Right atrium auricular region (tissue), 2 donors: ENCODE measurements around the gene THOC6. TPM values are rescaled to one million over a fixed set of nuclear protein-coding genes. Genes with fewer than 3 reads are reported as not detected.

Experiments used
- DNase-seq: peaks from one replicate; pipeline ENCODE4 v3.0.0-alpha.2; 2019; ENCODE audit warnings: low spot score
- H3K27ac ChIP-seq, 2 donors: fragments of 200-600 bp; sonication (generic); 1 replicate in 1 of 2; 2 replicates in 1 of 2; pipeline ENCODE4 v1.5.1; 2016 to 2019
- H3K27me3 ChIP-seq, 2 donors: fragments of 200-600 bp; sonication (generic); one replicate each; pipeline versions ENCODE4 v1.5.1 to v1.6.0; 2017 to 2019
- H3K36me3 ChIP-seq: fragments of 200-600 bp; sonication (generic); one replicate; pipeline ENCODE4 v1.5.1; 2016
- H3K4me1 ChIP-seq, 2 donors: fragments of 200-600 bp; sonication (generic); one replicate each; pipeline versions ENCODE4 v1.5.1 to v1.6.0; 2017 to 2019
- H3K4me3 ChIP-seq, 2 donors: fragments of 200-600 bp; sonication (generic); 1 replicate in 1 of 2; 2 replicates in 1 of 2; pipeline ENCODE4 v1.5.1; 2017 to 2019; ENCODE audit warnings: mild to moderate bottlenecking in 1 of 2, moderate library complexity in 1 of 2
- H3K9me3 ChIP-seq, 2 donors: fragments of 200-600 bp; sonication (generic); one replicate each; pipeline ENCODE4 v1.5.1; 2019
- total RNA-seq, 2 donors: library from RNA; depleted of rRNA; stranded (reverse); fragments of >200 nt; gene quantifications; one replicate each; pipeline ENCODE4 v1.1.0, GENCODE V29; 2016
- TF ChIP-seq, protein P1 (sequence below), 2 donors: fragments of 200-600 bp; sonication (generic); IDR thresholded peaks; one replicate each; pipeline ENCODE4 v1.5.1; 2019; ENCODE audit warnings: antibody characterized with exemption in 2 of 2

THOC6 gene
- total RNA-seq, 2 donors from 2014 or later, result 7.4 to 12.6 TPM

DNA sequence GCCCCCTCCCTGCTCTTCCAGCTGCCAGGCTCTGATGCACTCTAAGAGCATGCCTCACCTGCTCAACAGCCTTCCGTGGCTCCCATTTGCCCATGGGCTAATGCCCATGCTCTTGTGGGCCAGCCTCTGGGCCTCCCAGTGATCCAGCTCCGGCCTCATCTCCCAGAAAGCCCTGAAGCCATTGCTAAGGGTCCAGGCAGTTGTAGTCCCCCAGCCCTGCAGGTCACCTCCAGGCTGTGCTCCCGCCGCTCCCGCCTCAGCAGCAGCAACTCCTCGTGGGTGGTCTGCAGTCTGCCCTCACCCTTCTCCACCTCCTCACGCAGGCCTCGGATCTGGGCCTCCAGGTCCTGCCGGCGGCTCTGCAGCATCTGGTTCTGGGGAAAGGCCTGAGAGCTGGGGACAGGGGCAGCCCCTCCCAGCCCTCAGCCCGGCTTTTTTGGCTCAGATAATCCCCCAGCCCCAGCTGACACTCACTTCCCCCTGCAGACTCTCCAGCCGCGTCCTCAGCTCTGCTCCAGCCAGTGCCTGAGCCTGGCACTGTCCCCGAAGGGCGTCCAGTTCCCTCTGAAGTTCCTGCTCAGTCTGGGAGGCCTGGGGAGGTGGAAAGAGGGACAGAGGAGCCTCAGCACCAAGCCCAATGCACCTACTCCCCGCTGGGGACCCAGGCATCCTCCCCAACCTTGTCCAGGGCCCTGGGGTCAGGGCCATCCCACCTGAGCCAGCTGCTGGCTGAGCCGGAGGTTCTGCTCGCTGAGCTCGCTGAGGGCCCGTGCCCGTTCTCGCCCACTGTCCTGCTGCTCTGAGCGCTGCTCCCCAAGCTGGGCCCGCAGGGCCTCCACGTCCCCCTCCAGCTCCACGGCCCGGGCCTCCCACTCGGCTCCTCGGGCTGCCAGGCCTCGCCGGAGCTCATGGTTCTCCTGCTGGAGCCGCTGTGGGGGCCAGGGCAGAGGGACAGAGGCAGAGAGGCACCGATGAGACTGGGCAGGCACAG is 6.7 kb downstream of the THOC6 start:
- TF ChIP-seq, protein P1, sequence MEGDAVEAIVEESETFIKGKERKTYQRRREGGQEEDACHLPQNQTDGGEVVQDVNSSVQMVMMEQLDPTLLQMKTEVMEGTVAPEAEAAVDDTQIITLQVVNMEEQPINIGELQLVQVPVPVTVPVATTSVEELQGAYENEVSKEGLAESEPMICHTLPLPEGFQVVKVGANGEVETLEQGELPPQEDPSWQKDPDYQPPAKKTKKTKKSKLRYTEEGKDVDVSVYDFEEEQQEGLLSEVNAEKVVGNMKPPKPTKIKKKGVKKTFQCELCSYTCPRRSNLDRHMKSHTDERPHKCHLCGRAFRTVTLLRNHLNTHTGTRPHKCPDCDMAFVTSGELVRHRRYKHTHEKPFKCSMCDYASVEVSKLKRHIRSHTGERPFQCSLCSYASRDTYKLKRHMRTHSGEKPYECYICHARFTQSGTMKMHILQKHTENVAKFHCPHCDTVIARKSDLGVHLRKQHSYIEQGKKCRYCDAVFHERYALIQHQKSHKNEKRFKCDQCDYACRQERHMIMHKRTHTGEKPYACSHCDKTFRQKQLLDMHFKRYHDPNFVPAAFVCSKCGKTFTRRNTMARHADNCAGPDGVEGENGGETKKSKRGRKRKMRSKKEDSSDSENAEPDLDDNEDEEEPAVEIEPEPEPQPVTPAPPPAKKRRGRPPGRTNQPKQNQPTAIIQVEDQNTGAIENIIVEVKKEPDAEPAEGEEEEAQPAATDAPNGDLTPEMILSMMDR (IDR thresholded peaks at IDR 0.05), result no peak
- no peak for DNase-seq

DNA sequence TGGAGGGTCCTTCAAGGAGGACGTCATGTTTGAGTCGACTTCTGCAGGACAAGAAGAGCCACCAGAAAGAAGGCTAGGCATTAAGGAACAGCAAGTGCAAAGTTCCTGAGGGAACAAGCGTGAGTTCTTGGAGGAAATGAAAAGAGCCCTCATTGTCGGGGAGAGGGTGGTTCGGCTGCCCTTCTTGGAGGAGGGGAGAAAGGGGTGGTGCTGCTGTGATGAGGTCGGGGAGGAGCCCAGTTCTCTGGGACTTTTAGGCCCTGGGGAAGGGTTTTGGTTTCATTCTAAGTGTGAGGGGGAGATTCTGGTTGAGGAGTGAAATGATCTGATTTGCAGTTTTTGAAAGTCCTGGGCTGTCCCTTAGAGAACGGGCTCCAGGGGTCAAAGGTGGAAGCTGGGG is 8.8 kb downstream of the THOC6 start:
- Histone ChIP-seq H3K36me3 (no peaks in the 10 kb centered on the region), H3K9me3 (no peaks in the 10 kb centered on the region), H3K4me3 (no peak overlapping the region), H3K4me1 (peaks cover 0 to 27% of the 10 kb centered on the region in 2 donors), H3K27me3 (peaks cover 13 to 30% of the 10 kb centered on the region in 2 donors), H3K27ac (no peak overlapping the region)
- TF ChIP-seq, protein P1 (IDR thresholded peaks at IDR 0.05), result no peak
- no peak for DNase-seq

More for the DNA sequence above, 6.7 kb downstream of the THOC6 start:
- Histone ChIP-seq H3K27me3 (peaks cover 6 to 9% of the 10 kb centered on the region in 2 donors), H3K9me3 (no peaks in the 10 kb centered on the region), H3K4me3 (no peak overlapping the region), H3K36me3 (peaks cover 13% of the 10 kb centered on the region), H3K4me1 (peaks cover 0 to 15% of the 10 kb centered on the region in 2 donors), H3K27ac (no peak overlapping the region)

DNA sequence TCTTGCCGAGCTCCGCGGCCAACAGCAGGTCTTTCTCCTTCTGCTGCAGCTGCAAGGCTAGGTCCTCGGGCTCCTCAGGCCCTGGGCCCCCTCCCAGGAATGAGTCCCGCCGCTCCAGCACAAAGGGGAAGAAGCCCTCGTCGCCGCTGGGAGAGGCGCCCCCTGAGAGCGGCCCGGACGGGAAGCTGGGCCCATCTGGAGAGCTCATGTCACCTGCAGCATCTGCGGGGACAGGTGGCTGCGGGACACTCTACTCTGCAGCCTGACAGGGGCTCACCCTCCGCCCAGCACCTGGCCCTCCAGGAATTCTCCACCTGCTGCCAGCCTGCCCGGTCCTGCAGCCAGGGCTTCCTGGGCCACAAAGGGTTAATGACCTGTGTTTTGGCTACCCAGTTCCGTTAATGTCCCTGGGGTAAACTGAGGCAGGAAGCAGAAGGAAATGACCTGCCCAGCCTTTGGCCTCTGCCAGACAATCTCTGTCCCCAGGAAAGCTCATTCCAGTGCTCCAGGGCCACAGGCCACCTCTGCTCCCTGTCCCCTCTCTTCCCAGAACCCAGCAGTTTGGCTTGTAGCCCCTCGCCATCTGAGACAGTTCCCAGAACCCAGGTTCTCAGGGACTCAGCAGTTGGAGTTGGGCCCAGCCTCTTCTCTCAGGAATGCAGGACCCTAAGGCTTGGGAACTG is 11.6 kb downstream of the THOC6 start:
- no peak overlapping the region for H3K27ac ChIP-seq
- H3K9me3 ChIP-seq, result no peaks in the 10 kb centered on the region
- H3K36me3 ChIP-seq, result no peaks in the 10 kb centered on the region
- H3K4me1 ChIP-seq, result peaks cover 0 to 12% of the 10 kb centered on the region in 2 donors
- DNase-seq, result no peak
- H3K27me3 ChIP-seq, result peaks cover 9 to 39% of the 10 kb centered on the region in 2 donors
- TF ChIP-seq, protein P1 (IDR thresholded peaks at IDR 0.05), result no peak
- no peak overlapping the region for H3K4me3 ChIP-seq

DNA sequence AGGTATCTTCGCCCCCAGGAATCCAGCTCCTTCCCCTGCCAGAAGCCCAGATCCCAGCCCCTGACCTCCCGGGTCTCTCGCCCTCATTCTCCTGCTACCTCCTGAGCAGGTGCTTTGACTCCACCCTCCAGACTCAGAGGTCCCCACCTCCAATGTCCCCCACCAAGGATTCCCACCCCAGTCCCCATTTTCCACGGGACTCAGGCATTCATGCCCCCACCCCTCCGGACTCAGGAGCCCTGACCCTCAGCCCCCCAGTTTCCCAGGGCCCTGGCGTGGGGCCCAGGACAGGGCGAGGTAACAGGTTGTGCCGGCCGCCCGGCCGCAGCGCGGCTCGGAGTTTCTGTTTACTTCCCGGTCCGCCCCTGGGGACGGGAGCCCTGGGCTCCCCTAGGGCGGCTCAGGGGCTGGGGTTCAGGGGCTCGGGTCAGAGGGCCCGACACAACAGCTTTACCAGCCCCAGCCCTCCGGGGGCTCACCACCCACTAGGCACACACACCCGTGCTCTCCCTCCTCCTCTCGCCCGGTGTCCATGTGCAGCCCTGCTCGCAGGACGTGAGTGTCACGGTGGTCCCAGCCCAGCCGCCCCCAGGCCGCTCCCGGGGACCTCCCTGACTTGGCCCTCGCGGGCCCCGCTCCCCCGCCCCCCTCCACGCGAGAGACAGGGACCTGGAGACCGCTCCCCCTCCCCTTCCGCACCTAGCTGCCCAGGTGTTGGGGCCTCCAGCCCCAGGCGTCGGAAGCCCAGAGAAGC is 12.3 kb downstream of the THOC6 start:
- H3K4me3 ChIP-seq, result peak overlapping the region in 1 of 2 donors; percentile 12
- DNase-seq, result no peak

More for the DNA sequence above, 12.3 kb downstream of the THOC6 start:
- H3K9me3 ChIP-seq, result no peaks in the 10 kb centered on the region
- H3K4me1 ChIP-seq, result peaks cover 0 to 12% of the 10 kb centered on the region in 2 donors
- H3K27ac ChIP-seq, result no peak overlapping the region
- H3K36me3 ChIP-seq, result no peaks in the 10 kb centered on the region
- peaks cover 9 to 36% of the 10 kb centered on the region in 2 donors for H3K27me3 ChIP-seq
- TF ChIP-seq, protein P1 (IDR thresholded peaks at IDR 0.05), result no peak
